ES-I3 (cell line): ENCODE results near the gene BCL2L14.

Source experiments
- H3K36me3 ChIP-seq: 2 replicates; pipeline ENCODE4 v1.6.1; 2013; ENCODE audit warnings: mild to moderate bottlenecking, low read length, control low read depth, moderate library complexity; ENCODE audit not compliant: insufficient read depth
- H3K4me1 ChIP-seq: 2 replicates; pipeline ENCODE4 v1.6.1; 2013; ENCODE audit warnings: mild to moderate bottlenecking, control low read depth, low read length; ENCODE audit not compliant: insufficient read depth
- H3K9ac ChIP-seq: 2 replicates; pipeline ENCODE4 v1.6.1; 2013; ENCODE audit warnings: low read depth, mild to moderate bottlenecking, low read length, moderate library complexity
- H3K9me3 ChIP-seq: 2 replicates; pipeline ENCODE4 v1.6.1; 2013; ENCODE audit warnings: mild to moderate bottlenecking, low read length, moderate library complexity; ENCODE audit not compliant: control insufficient read depth, insufficient read depth

BCL2L14 gene

GRCh38 chr12:12036901-12037300 is 33.8 kb upstream of the BCL2L14 start:
- Histone ChIP-seq H3K9ac (no peak overlapping the region), H3K36me3 (no peaks in the 10 kb centered on the region), H3K9me3 (no peaks in the 10 kb centered on the region; the same call in 1 of the 2 replicates), H3K4me1 (peaks cover 11% of the 10 kb centered on the region; the same call in 1 of the 2 replicates)

GRCh38 chr12:12039897-12040296 is 30.8 kb upstream of the BCL2L14 start:
- no peaks in the 10 kb centered on the region; the same call in 1 of the 2 replicates for H3K9me3 ChIP-seq
- no peaks in the 10 kb centered on the region for H3K4me1 ChIP-seq
- no peak overlapping the region for H3K9ac ChIP-seq
- no peaks in the 10 kb centered on the region for H3K36me3 ChIP-seq

- Histone ChIP-seq H3K9me3 (no peaks in the 10 kb centered on the region), H3K9ac (no peak overlapping the region), H3K36me3 (no peaks in the 10 kb centered on the region), H3K4me1 (no peaks in the 10 kb centered on the region)
Observed at GRCh38 chr12:12046401-12046800, 24.3 kb upstream of the BCL2L14 start.

- no peak overlapping the region for H3K9ac ChIP-seq
- no peaks in the 10 kb centered on the region for H3K4me1 ChIP-seq
- H3K36me3 ChIP-seq = no peaks in the 10 kb centered on the region
- H3K9me3 ChIP-seq = no peaks in the 10 kb centered on the region
Observed at GRCh38 chr12:12047682-12048081, 23.1 kb upstream of the BCL2L14 start.

DNA sequence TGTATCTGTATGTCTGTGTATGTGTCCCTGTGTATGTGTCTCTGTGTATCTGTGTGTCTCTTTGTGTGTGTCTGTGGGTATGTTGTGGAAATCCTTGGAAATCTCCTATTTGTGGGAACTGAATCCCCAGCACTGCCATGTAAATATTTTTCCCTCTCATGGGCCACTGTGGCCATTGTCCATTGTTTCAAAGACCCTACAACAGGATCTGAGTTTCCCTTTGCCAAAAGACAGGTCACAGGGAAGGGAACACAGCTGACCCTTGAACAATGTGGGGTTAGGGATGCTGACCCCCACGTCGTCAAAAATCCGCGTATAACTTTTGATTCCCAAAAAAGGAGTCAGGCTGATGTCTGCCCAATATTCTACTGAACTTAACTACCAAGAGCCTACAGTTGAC is 22.5 kb upstream of the BCL2L14 start:
- Histone ChIP-seq H3K36me3 (no peaks in the 10 kb centered on the region), H3K9me3 (no peaks in the 10 kb centered on the region), H3K4me1 (no peaks in the 10 kb centered on the region)

GRCh38 chr12:12048714-12049113 is 22.0 kb upstream of the BCL2L14 start:
- Histone ChIP-seq H3K9me3 (no peaks in the 10 kb centered on the region), H3K9ac (no peak overlapping the region), H3K36me3 (no peaks in the 10 kb centered on the region), H3K4me1 (no peaks in the 10 kb centered on the region)

More for the DNA sequence above, 22.5 kb upstream of the BCL2L14 start:
- H3K9ac ChIP-seq = no peak overlapping the region

DNA sequence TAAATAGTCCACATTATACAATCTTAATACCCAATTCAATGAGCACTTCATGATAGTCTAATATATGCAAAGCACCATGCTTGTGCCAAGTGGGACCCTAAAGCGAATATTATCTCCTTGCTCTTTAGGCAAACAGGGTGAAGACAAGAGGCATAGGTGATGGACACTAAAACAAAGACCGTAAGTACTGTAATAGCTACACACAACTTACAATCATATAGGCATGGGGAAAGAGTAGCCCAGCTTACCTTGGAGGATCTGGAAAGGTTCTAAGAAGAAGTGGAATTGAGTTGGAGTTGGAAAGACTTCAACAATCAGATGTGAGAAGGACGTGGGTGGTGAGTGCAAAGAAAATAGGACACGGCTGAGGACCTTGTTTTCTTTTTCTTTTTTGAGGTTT is 19.1 kb upstream of the BCL2L14 start:
- H3K9me3 ChIP-seq = no peaks in the 10 kb centered on the region
- H3K9ac ChIP-seq = no peak overlapping the region
- H3K4me1 ChIP-seq = peaks cover 1% of the 10 kb centered on the region; the same call in 1 of the 2 replicates
- H3K36me3 ChIP-seq = no peaks in the 10 kb centered on the region

- H3K9ac ChIP-seq = no peak overlapping the region
- peaks cover 4% of the 10 kb centered on the region; the same call in 1 of the 2 replicates for H3K4me1 ChIP-seq
- no peaks in the 10 kb centered on the region for H3K9me3 ChIP-seq
- H3K36me3 ChIP-seq = no peaks in the 10 kb centered on the region
Observed at GRCh38 chr12:12054993-12055392, 15.7 kb upstream of the BCL2L14 start.

GRCh38 chr12:12056951-12057350 is 13.8 kb upstream of the BCL2L14 start:
- Histone ChIP-seq H3K9ac (no peak overlapping the region), H3K9me3 (no peaks in the 10 kb centered on the region), H3K4me1 (peaks cover 4% of the 10 kb centered on the region; the same call in 1 of the 2 replicates), H3K36me3 (no peaks in the 10 kb centered on the region)

DNA sequence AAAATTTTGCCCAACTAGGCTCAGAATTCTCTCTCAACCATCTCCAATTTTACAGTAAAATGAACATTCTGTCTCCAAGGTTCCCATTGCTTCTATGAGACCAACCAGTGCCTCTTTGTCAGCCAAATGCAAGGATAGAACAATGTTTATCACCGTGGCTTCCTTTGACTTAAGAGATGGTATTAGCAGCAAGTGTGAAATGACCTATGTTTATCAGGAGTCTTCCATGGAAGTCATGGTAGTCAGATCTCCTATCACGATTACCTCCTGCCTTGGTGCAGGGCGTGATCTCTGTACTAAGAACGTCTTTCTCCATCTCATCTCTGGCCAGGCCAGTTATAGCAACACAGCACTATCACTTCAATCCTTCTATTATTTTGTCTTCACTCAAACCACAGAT is 6.1 kb upstream of the BCL2L14 start:
- Histone ChIP-seq H3K36me3 (no peaks in the 10 kb centered on the region), H3K4me1 (no peaks in the 10 kb centered on the region), H3K9ac (no peak overlapping the region), H3K9me3 (no peaks in the 10 kb centered on the region)

- no peaks in the 10 kb centered on the region for H3K9me3 ChIP-seq
- no peak overlapping the region for H3K9ac ChIP-seq
- H3K36me3 ChIP-seq = no peaks in the 10 kb centered on the region
- H3K4me1 ChIP-seq = peaks cover 17% of the 10 kb centered on the region
Observed at GRCh38 chr12:12068751-12069150, 2.0 kb upstream of the BCL2L14 start.

GRCh38 chr12:12069821-12070548 is 754 bp upstream of the BCL2L14 start:
- Histone ChIP-seq H3K4me1 (peaks cover 17% of the 10 kb centered on the region), H3K9me3 (no peaks in the 10 kb centered on the region), H3K9ac (no peak overlapping the region), H3K36me3 (no peaks in the 10 kb centered on the region)

DNA sequence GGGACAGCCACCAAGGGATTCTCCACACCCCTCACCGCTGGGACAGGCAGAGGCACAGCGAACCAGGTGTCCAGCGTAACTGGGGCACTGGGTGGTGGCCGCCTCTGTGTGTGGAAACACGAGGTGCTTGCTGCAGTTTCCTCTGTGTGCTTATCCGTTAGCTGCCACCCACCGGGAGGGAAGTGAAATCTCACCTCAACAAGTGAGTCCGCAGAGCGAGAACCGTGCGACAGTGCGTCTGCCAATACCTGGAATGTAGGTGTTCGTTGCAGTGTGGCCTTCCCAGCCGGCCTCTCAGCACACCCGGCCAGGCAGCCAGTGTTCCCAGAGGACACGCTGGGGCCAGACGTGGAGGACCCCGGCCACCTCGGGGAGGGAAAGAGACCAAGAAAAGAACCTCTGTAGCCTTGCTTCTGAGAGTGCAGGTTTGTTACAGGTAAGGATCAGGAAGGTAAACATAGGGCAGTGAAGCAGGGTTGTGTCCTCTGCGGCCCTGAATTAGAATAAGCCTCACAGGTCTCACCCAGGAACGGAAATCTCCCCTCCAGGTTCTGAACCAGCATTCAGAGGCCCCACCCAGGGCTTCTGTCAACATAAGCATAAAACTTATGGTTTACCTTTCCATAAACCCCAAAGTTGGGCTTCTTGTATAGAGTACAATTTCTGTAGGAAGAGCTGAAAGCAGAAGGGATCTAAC is 1.5 kb downstream of the BCL2L14 start:
- no peaks in the 10 kb centered on the region for H3K9me3 ChIP-seq
- peaks cover 17% of the 10 kb centered on the region for H3K4me1 ChIP-seq
- no peak overlapping the region for H3K9ac ChIP-seq
- H3K36me3 ChIP-seq = no peaks in the 10 kb centered on the region

- H3K9me3 ChIP-seq = no peaks in the 10 kb centered on the region
- H3K36me3 ChIP-seq = no peaks in the 10 kb centered on the region
- no peak overlapping the region for H3K9ac ChIP-seq
- peaks cover 5% of the 10 kb centered on the region; the same call in 1 of the 2 replicates for H3K4me1 ChIP-seq
Observed at GRCh38 chr12:12079291-12079690, 8.6 kb downstream of the BCL2L14 start.
